Neuronal stem cell (in vitro differentiated cells): Measurements from ENCODE around the gene FAM24B.

ENCODE experiments used
- DNase-seq: peaks from one replicate; pipeline ENCODE4 v3.0.0-alpha.2; 2013; ENCODE audit warnings: low spot score
- H2AFZ ChIP-seq: one replicate; pipeline ENCODE4 v1.6.1; 2013; ENCODE audit warnings: mild to moderate bottlenecking, low read length, inconsistent platforms
- H2AK5ac ChIP-seq: 2 replicates; pipeline ENCODE4 v1.6.1; 2013; ENCODE audit warnings: low read depth, mild to moderate bottlenecking, inconsistent platforms, low read length, moderate library complexity, mixed read lengths
- H2BK120ac ChIP-seq: 2 replicates; pipeline ENCODE4 v1.6.1; 2013; ENCODE audit warnings: low read depth, mild to moderate bottlenecking, inconsistent platforms, low read length, moderate library complexity, mixed read lengths
- H2BK12ac ChIP-seq: one replicate; pipeline ENCODE4 v1.6.1; 2013; ENCODE audit warnings: low read length, inconsistent platforms
- H2BK15ac ChIP-seq: 2 replicates; pipeline ENCODE4 v1.6.1; 2013; ENCODE audit warnings: mild to moderate bottlenecking, low read length, inconsistent platforms, mixed read lengths
- H2BK5ac ChIP-seq: one replicate; pipeline ENCODE4 v1.6.1; 2013; ENCODE audit warnings: inconsistent platforms, mild to moderate bottlenecking, low read length, moderate library complexity
- H3K14ac ChIP-seq: one replicate; pipeline ENCODE4 v1.6.1; 2013; ENCODE audit warnings: low read length, inconsistent platforms
- H3K18ac ChIP-seq: 2 replicates; pipeline ENCODE4 v1.6.1; 2013; ENCODE audit warnings: low read length, inconsistent platforms
- H3K23ac ChIP-seq: 2 replicates; pipeline ENCODE4 v1.6.1; 2013; ENCODE audit warnings: low read depth, mild to moderate bottlenecking, mixed read lengths, low read length, inconsistent platforms; ENCODE audit not compliant: poor library complexity
- H3K27ac ChIP-seq: replicated peaks from 3 replicates; pipeline ENCODE4 v1.5.1; 2013; ENCODE audit warnings: low read length, inconsistent platforms
- H3K27me3 ChIP-seq, 3 experiments: 2 replicates each; pipeline ENCODE4 v1.6.1; 2013; ENCODE audit warnings: low read length in 3 of 3, mild to moderate bottlenecking in 2 of 3, inconsistent platforms in 1 of 3, low read depth in 1 of 3, mixed read lengths in 1 of 3, moderate library complexity in 1 of 3; ENCODE audit not compliant: control insufficient read depth in 3 of 3, insufficient read depth in 3 of 3
- H3K36me3 ChIP-seq, 2 donors: replicated peaks in 1 of 2; 2 replicates each; pipeline ENCODE4 v1.6.1; 2013; ENCODE audit warnings: low read length in 2 of 2; ENCODE audit not compliant: control insufficient read depth in 2 of 2, insufficient read depth in 2 of 2
- H3K4ac ChIP-seq: 2 replicates; pipeline ENCODE4 v1.6.1; 2013; ENCODE audit warnings: inconsistent platforms, mild to moderate bottlenecking, low read length, moderate library complexity
- H3K4me1 ChIP-seq, 2 donors: 1 replicate in 1 of 2; 2 replicates in 1 of 2; pipeline ENCODE4 v1.6.1; 2013; ENCODE audit warnings: low read length in 2 of 2, low read depth in 1 of 2; ENCODE audit not compliant: control insufficient read depth in 2 of 2, insufficient read depth in 1 of 2
- H3K4me2 ChIP-seq: one replicate; pipeline ENCODE4 v1.6.1; 2013; ENCODE audit warnings: mild to moderate bottlenecking, low read length, inconsistent platforms; ENCODE audit not compliant: insufficient read depth, poor library complexity, severe bottlenecking
- H3K4me3 ChIP-seq, 2 donors: 2 replicates each; pipeline ENCODE4 v1.5.1; 2013; ENCODE audit warnings: low read length in 2 of 2, mild to moderate bottlenecking in 2 of 2, inconsistent platforms in 1 of 2, moderate library complexity in 1 of 2
- H3K79me1 ChIP-seq: one replicate; pipeline ENCODE4 v1.6.1; 2013; ENCODE audit warnings: low read depth, mild to moderate bottlenecking, inconsistent platforms, low read length, moderate library complexity
- H3K9ac ChIP-seq: one replicate; pipeline ENCODE4 v1.6.1; 2013; ENCODE audit warnings: mild to moderate bottlenecking, low read depth, low read length, inconsistent platforms; ENCODE audit not compliant: poor library complexity
- H3K9me3 ChIP-seq, 2 donors: replicated peaks in 1 of 2; 2 replicates each; pipeline versions ENCODE3 to v1.6.1; 2013; ENCODE audit warnings: low read length in 2 of 2, mild to moderate bottlenecking in 2 of 2, inconsistent platforms in 1 of 2, low read depth in 1 of 2, mixed read lengths in 1 of 2, moderate library complexity in 1 of 2; ENCODE audit not compliant: control insufficient read depth in 2 of 2, insufficient read depth in 1 of 2
- H4K8ac ChIP-seq: one replicate; pipeline ENCODE4 v1.6.1; 2013; ENCODE audit warnings: low read depth, mild to moderate bottlenecking, inconsistent platforms, low read length, moderate library complexity
- H4K91ac ChIP-seq: one replicate; pipeline ENCODE4 v1.6.1; 2013; ENCODE audit warnings: low read length, low read depth, mild to moderate bottlenecking, inconsistent platforms; ENCODE audit not compliant: poor library complexity
- WGBS, 2 donors: extraction: QIAGEN DNeasy Blood & Tissue Kit; methylation state at CpG; one replicate each; pipeline ENCODE4 v1.1.7; 2013; ENCODE audit warnings: missing lambda C conversion rate in 2 of 2, mixed read lengths in 1 of 2; ENCODE audit not compliant: insufficient read length in 2 of 2, insufficient replicate concordance in 1 of 2; ENCODE audit errors: extremely low coverage in 2 of 2; 5-methylcytosine and 5-hydroxymethylcytosine counted together

Gene FAM24B

GRCh38 chr10:122853665-122854313 lies 25.6 kb downstream of the FAM24B start:
- H3K23ac ChIP-seq: no peak overlapping the region

GRCh38 chr10:122852261-122852660 lies 27.1 kb downstream of the FAM24B start:
- H3K79me1 ChIP-seq: peaks cover 2% of the 10 kb centered on the region
- H3K4ac ChIP-seq: no peak overlapping the region
- no CpG with 5 or more reads among the region's 2 CpGs for WGBS, 2 donors
- H3K9ac ChIP-seq: no peak overlapping the region
- H2AK5ac ChIP-seq: no peak overlapping the region
- no peaks in the 10 kb centered on the region for H3K9me3 ChIP-seq
- no peak overlapping the region for H3K4me3 ChIP-seq
- no peaks in the 10 kb centered on the region for H3K4me1 ChIP-seq
- no peak overlapping the region for H2AFZ ChIP-seq
- no peak overlapping the region for H3K4me2 ChIP-seq
- DNase-seq: no peak
- H2BK120ac ChIP-seq: no peak overlapping the region
- H3K36me3 ChIP-seq: no peaks in the 10 kb centered on the region
- no peak overlapping the region for H3K14ac ChIP-seq
- no peak overlapping the region for H2BK12ac ChIP-seq
- no peak overlapping the region for H3K27ac ChIP-seq
- H3K18ac ChIP-seq: no peak overlapping the region
- no peak overlapping the region for H4K91ac ChIP-seq
- no peak overlapping the region for H2BK15ac ChIP-seq
- no peak overlapping the region for H4K8ac ChIP-seq
- H3K27me3 ChIP-seq: peaks cover 0 to 9% (median 0%) of the 10 kb centered on the region in 3 experiments
- H2BK5ac ChIP-seq: no peak overlapping the region
- H3K23ac ChIP-seq: no peak overlapping the region

More at GRCh38 chr10:122853665-122854313, 25.6 kb downstream of the FAM24B start:
- Histone ChIP-seq H4K8ac (no peak overlapping the region), H3K14ac (no peak overlapping the region), H2AFZ (no peak overlapping the region), H2BK5ac (no peak overlapping the region), H3K9me3 (no peaks in the 10 kb centered on the region), H3K4me1 (no peaks in the 10 kb centered on the region), H4K91ac (no peak overlapping the region), H3K4me2 (no peak overlapping the region), H2BK12ac (no peak overlapping the region), H3K9ac (no peak overlapping the region), H3K4ac (no peak overlapping the region), H3K18ac (no peak overlapping the region), H3K36me3 (no peaks in the 10 kb centered on the region), H2BK120ac (no peak overlapping the region), H3K27me3 (peaks cover 0 to 5% (median 0%) of the 10 kb centered on the region in 3 experiments), H2BK15ac (no peak overlapping the region), H3K79me1 (peaks cover 2% of the 10 kb centered on the region), H3K27ac (no peak overlapping the region), H3K4me3 (no peak overlapping the region), H2AK5ac (no peak overlapping the region)
- no peak for DNase-seq
- no CpG with 5 or more reads among the region's 1 CpG for WGBS, 2 donors

- no peak overlapping the region for H3K27ac ChIP-seq
- H4K91ac ChIP-seq: no peak overlapping the region
- WGBS, 2 donors: no CpG with 5 or more reads among the region's 5 CpGs
- H3K23ac ChIP-seq: no peak overlapping the region
- H3K9me3 ChIP-seq: no peaks in the 10 kb centered on the region
- H3K18ac ChIP-seq: no peak overlapping the region
- H3K9ac ChIP-seq: no peak overlapping the region
- H3K4ac ChIP-seq: no peak overlapping the region
- no peaks in the 10 kb centered on the region for H3K36me3 ChIP-seq
- H3K4me2 ChIP-seq: no peak overlapping the region
- H2BK15ac ChIP-seq: no peak overlapping the region
- H2AK5ac ChIP-seq: no peak overlapping the region
- no peak overlapping the region for H2BK120ac ChIP-seq
- no peak overlapping the region for H2AFZ ChIP-seq
- DNase-seq: no peak
- H4K8ac ChIP-seq: no peak overlapping the region
- no peak overlapping the region for H3K4me3 ChIP-seq
- H3K4me1 ChIP-seq: no peaks in the 10 kb centered on the region
- no peak overlapping the region for H2BK5ac ChIP-seq
- no peak overlapping the region for H3K14ac ChIP-seq
- H3K27me3 ChIP-seq: peaks cover 0 to 9% (median 0%) of the 10 kb centered on the region in 3 experiments
- no peak overlapping the region for H2BK12ac ChIP-seq
- no peaks in the 10 kb centered on the region for H3K79me1 ChIP-seq
These were observed 28.4 kb downstream of the FAM24B start for GRCh38 chr10:122850705-122851640.
